IPS DF 6.9 (cell line): ENCODE results near the gene TUBGCP6.

Source experiments
- DNase-seq: peaks from one replicate; pipeline ENCODE4 v3.0.0-alpha.2; 2013; ENCODE audit warnings: low read depth, low spot score
- H3K27ac ChIP-seq: one replicate; pipeline ENCODE4 v1.5.1; 2013; ENCODE audit warnings: low read length, control low read depth
- H3K27me3 ChIP-seq: 2 replicates; pipeline ENCODE4 v1.6.1; 2013; ENCODE audit warnings: mild to moderate bottlenecking, low read length; ENCODE audit not compliant: control insufficient read depth, insufficient read depth
- H3K36me3 ChIP-seq: 2 replicates; pipeline ENCODE4 v1.6.1; 2013; ENCODE audit warnings: low read length; ENCODE audit not compliant: control insufficient read depth, insufficient read depth
- H3K4me1 ChIP-seq: 2 replicates; pipeline ENCODE4 v1.6.1; 2013; ENCODE audit warnings: low read length; ENCODE audit not compliant: control insufficient read depth, insufficient read depth
- H3K4me3 ChIP-seq: 2 replicates; pipeline ENCODE4 v1.5.1; 2013; ENCODE audit warnings: mild to moderate bottlenecking, low read length
- H3K9me3 ChIP-seq: 2 replicates; pipeline ENCODE4 v1.6.1; 2013; ENCODE audit warnings: low read length, inconsistent platforms; ENCODE audit not compliant: control insufficient read depth, insufficient read depth
- WGBS: extraction: QIAGEN DNeasy Blood & Tissue Kit; methylation state at CpG from one replicate; pipeline ENCODE4 v1.1.7; 2013; ENCODE audit warnings: mixed read lengths, missing lambda C conversion rate; ENCODE audit not compliant: insufficient read length, insufficient coverage; 5-methylcytosine and 5-hydroxymethylcytosine counted together

The TUBGCP6 gene

DNA sequence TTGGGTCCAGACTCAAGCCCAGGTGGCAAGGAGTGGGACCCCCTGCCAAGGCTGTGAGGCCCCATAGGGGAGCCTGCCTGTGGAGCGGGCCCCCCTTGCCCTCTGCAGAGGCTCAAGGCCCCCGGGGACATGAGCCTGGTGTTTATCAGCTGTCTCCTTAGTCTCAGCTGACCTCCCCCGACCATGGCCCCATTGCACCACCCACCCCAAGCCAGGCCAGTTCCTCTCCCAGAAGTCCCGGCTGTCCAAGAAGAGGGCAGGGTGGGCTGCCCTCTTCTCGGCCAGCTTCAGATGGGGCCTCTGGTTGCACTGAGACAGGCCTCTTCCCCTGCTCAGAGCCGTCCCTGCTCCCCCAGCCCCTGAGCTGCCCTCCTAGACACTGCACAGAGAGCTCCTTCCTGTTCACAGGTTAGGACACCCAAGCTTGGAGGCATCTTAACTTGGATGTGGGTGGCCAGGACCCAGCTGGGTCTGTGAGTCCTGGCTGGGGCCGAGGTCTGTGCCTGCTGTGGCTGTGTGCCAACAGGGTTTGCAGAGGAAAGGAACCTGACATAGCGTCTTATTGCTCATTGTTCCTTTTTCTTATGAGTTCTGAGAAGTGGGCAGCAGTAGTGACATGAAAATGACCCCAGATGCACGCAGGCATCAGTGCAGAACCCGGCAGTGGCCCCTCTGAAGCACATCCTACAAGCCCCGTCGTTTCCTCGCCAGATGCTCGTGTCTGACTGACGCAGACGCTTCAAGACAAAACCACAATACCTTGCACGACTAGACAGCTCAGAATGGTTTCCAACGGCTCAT lies 53.7 kb downstream of the TUBGCP6 start:
- no peaks in the 10 kb centered on the region for H3K27me3 ChIP-seq
- no peaks in the 10 kb centered on the region for H3K9me3 ChIP-seq
- no peak overlapping the region for H3K27ac ChIP-seq
- no peak overlapping the region for H3K4me3 ChIP-seq
- H3K4me1 ChIP-seq, result peaks cover 4% of the 10 kb centered on the region; the same call in 1 of the 2 replicates
- peaks cover 18% of the 10 kb centered on the region for H3K36me3 ChIP-seq
- DNase-seq, result no peak
- no CpG with 5 or more reads among the region's 18 CpGs for WGBS

DNA sequence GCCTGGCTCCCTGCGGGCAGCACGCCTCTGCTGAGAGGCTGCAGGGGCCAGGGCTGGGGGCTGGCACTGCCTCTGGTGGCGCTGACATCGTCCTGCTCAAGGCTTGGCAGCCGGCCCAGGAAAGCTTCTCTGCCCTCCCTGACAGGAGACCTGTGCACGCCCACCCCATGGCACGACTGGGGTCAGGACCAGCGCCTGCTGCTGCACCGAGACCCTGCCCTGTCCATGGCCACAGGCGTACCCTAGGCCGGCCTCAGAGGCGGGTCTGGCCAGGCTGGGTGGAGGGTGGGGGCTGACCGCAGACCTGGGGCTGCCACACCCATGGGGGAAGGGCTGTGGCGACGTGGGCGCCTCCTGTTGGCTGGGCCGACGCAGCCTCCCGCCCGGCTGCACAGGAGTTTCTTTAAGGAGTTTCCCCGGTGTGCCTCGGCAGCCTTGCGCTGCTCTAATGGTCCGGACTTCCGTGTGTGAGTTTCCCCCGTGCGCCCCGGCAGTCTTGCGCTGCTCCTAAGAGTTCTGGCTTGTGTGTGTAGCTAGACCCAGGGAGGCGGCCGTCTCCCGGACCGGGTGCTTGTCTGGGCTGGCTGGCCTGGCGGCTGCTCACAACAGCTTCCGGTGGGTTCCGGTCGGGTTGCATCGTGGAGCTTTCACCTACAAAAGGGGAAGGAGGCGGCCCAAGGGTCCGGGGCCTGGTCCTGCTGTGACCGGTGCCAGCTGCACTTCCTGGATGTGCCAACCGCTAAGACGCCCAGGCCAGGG lies 54.5 kb downstream of the TUBGCP6 start:
- H3K4me1 ChIP-seq, result peaks cover 4% of the 10 kb centered on the region; the same call in 1 of the 2 replicates
- WGBS, result no CpG with 5 or more reads among the region's 43 CpGs
- DNase-seq, result no peak
- no peaks in the 10 kb centered on the region for H3K27me3 ChIP-seq
- H3K36me3 ChIP-seq, result peaks cover 18% of the 10 kb centered on the region
- no peaks in the 10 kb centered on the region for H3K9me3 ChIP-seq
- H3K4me3 ChIP-seq, result peak overlapping the region; percentile 9; the same call in 1 of the 2 replicates
- no peak overlapping the region for H3K27ac ChIP-seq

DNA sequence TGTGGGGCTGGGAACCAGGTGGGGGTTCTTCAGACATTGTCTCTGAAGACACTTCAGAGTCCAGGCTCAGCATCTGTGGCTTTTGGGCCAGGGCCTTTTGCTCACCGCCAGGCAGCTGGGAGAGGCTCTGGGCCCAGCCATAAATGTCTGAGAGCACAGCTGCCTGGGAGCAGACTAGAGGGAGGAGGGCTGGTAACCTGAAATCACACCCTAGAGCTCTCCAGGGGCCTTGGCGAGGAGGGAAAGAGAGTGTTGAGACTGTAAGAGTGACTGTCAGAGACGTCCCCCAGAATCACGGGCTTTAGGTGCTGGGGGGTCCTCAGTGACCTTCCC lies 55.0 kb downstream of the TUBGCP6 start:
- Histone ChIP-seq H3K27ac (no peak overlapping the region), H3K36me3 (peaks cover 17% of the 10 kb centered on the region), H3K27me3 (no peaks in the 10 kb centered on the region), H3K4me3 (no peak overlapping the region), H3K9me3 (no peaks in the 10 kb centered on the region), H3K4me1 (peaks cover 4% of the 10 kb centered on the region; the same call in 1 of the 2 replicates)
- DNase-seq, result no peak
- no CpG with 5 or more reads among the region's 4 CpGs for WGBS

DNA sequence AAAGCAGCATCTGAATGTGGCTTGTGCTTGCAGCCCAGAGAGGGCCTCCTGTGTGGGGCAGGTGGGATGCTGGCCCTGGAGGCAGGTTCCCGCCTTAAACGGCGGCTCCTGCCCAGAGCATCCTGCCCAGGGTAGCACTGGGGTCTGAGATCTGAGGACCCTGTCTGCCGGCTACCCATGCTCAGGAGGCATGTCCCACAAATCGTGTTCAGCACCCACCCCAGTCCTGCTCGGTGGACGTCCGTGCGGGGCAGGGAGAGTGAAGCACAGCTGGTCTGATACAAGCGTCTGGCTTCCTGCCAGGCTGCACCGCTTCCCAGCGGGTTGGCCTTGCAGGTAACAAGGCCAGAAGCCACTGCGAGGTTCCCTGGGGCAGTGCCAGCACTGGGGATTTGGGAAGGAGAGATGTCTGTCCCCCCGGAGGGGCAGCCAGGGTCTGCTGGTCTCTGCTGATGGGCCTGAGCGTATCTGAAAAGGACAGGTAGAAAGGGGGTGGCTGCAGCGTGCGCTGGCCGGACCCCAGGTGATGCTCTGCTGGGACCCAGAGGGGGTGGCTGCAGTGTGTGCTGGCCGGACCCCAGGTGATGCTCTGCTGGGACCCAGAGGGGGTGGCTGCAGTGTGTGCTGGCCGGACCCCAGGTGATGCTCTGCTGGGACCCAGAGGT lies 55.5 kb downstream of the TUBGCP6 start:
- Histone ChIP-seq H3K27me3 (no peaks in the 10 kb centered on the region), H3K36me3 (peaks cover 12% of the 10 kb centered on the region), H3K9me3 (no peaks in the 10 kb centered on the region), H3K4me3 (no peak overlapping the region), H3K27ac (no peak overlapping the region), H3K4me1 (peaks cover 6% of the 10 kb centered on the region; the same call in 1 of the 2 replicates)
- WGBS, result no CpG with 5 or more reads among the region's 20 CpGs
- DNase-seq, result no peak

DNA sequence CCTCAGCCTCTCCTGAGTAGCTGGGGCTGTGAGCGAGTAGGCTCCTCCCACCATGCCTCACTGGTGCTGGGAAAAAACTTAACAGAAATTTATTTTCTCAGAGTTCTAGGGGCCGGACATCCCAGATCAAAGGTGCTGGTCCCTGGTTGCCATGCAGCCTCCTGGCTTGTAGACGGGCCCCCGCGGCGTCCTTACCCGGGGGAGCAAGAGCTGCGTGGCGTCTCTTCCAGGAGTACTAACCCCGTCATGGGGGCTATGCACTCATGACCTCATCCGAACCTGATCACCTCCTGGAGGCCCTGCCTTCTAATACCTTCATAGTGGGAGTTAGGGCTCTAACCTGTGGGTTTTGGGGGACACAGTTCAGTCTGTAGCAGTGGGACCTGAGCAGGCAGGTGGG lies 56.5 kb downstream of the TUBGCP6 start:
- Histone ChIP-seq H3K36me3 (peaks cover 2% of the 10 kb centered on the region; the same call in 1 of the 2 replicates), H3K27ac (no peak overlapping the region), H3K4me1 (peaks cover 7% of the 10 kb centered on the region)

DNA sequence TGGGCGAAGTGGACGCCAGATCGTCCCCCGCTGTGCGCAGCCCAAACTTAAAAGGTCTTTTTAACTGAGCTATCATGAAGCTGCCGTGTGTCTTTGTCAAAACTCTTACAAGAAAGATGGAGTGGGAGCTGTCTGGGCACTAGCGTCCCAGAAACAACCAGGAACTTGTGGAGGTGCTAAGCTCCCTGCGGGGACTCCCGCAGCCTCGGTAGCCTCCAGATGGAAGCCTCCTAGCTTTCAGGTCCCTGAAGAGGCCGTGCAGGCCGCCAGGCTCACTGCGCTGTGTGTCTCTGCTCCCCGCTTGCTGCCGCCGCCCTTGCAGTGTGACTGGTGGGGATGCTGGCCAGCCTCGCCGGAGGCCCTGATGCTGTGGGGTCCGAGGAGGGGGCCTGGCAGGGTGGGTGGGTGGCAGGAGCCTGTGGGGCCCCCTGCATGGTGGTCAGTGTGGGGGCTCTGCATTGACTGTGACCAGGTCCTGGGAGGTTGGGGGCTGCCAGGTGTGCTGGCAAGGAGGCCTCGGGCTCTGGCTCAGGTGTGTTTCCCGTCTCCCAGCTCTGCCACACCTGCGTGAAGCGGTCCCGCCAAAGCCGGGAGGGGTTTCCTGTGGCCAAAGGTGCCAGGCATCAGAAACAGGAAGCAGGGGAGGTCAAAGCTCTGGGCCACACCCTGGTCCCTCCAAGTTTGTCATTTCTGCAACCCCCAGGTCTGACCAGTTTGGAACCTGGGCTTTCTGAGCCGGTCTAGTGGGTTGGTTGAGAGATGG lies 57.9 kb downstream of the TUBGCP6 start:
- Histone ChIP-seq H3K4me3 (peak overlapping the region; percentile 65; the same call in 1 of the 2 replicates), H3K9me3 (no peaks in the 10 kb centered on the region), H3K4me1 (peaks cover 7% of the 10 kb centered on the region), H3K36me3 (no peaks in the 10 kb centered on the region; the same call in 1 of the 2 replicates), H3K27ac (no peak overlapping the region), H3K27me3 (no peaks in the 10 kb centered on the region)
- DNase-seq, result no peak
- WGBS, result no CpG with 5 or more reads among the region's 26 CpGs

More for the DNA sequence above, 56.5 kb downstream of the TUBGCP6 start:
- H3K9me3 ChIP-seq, result no peaks in the 10 kb centered on the region
- no peaks in the 10 kb centered on the region for H3K27me3 ChIP-seq
- no CpG with 5 or more reads among the region's 11 CpGs for WGBS
- DNase-seq, result no peak
- H3K4me3 ChIP-seq, result no peak overlapping the region

DNA sequence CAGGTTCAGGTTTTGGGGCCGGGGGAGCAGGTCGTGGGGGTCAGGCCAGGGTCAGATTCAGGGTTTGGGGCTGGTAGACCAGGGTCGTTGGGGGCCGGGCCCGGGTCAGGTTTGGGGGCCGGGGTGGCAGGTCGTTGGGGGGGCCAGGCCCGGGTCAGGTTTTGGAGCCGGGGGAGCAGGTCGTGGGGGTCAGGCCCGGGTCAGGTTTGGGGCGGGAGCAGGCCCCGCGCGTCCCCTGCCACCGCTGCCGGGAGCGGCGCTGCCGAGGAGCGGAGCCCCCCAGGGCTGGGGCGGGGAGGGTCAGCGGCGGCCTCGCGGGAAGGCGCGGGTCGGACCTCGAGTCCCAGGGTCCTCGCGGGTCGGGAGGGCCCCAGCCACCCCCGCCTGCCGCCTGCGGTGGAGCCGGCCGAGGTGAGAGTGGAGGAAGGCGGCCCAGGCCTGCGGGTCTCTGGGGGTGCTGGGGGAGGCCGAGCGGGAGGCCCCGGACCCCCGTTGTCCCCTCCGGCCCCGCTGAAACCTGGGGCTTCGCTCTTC lies 58.6 kb downstream of the TUBGCP6 start:
- H3K4me3 ChIP-seq, result peak overlapping the region; percentile 65
- no peaks in the 10 kb centered on the region for H3K9me3 ChIP-seq
- H3K27me3 ChIP-seq, result no peaks in the 10 kb centered on the region
- no CpG with 5 or more reads among the region's 47 CpGs for WGBS
- DNase-seq, result no peak
- H3K27ac ChIP-seq, result no peak overlapping the region
- H3K4me1 ChIP-seq, result peaks cover 7% of the 10 kb centered on the region
- H3K36me3 ChIP-seq, result no peaks in the 10 kb centered on the region; the same call in 1 of the 2 replicates

DNA sequence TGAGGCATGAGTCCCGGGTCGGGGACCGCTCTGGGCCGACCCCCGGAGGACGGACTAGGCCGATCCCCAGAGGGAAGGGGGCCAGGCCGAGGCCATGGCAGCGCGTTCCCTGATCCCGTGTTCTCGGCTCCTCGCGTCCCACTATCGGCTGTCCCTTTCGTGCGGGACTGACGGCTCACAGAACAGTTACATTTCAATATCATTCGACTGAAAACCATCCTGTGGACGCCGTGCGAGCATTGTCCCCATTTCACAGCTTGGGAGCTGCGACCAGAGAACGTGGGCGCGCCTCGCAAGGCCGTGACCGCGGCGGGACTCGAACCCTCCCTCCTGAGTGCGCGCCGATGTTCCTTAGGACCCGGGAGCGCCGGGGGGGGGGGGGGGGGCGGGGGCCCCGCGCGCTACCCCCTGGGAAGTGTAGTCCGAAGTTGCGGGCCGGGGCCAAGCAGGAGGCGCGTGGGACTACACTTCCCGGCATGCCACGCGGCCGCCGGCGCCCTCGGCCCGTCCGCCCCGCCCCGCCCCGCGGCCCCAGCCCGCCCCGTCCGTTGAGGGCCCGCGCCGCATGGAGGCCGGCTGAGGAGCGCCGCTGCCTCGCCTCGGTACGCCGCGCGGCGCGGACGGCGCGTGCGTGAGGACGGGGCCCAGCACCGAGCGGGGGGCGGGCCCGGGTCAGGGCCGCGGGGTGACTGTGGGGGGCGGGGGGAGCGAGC lies 59.3 kb downstream of the TUBGCP6 start, which contains the start of gene TRABD:
Gene TRABD (plus strand): TSS at position 539 of the 713 bp plus-strand sequence. CDS start 7,148 bp downstream, outside the sequence.
- Histone ChIP-seq H3K4me1 (peaks cover 7% of the 10 kb centered on the region), H3K4me3 (peak within 1 kb of the TSS; percentile 65)
- no CpG with 5 or more reads among the region's 90 CpGs for WGBS

DNA sequence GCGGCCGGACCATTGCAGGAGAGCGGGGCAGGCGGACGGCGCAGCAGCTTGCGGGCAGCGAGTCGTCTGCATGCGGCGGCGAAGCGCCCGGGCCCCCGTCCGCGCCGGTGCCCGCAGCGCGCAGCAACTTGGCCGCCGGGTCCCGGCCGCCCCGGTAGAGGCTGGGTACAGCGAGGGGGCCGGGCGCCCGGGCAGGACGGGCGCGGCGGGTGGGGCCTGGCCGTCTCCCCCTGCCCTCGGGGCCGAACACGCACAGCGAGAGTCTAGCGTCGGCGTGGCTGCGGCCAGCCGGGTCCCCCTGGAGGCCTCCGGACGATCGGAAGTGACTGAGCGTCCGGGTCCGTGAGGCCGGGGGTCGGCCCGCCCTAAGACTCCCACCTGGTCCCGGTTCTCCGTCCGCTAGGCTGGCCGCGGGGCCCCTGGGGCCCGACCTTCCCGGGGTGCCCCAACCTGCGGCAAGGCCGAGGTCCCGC lies 59.9 kb downstream of the TUBGCP6 start:
- Histone ChIP-seq H3K36me3 (no peaks in the 10 kb centered on the region; the same call in 1 of the 2 replicates), H3K4me3 (peak overlapping the region; percentile 42; the same call in 1 of the 2 replicates), H3K9me3 (no peaks in the 10 kb centered on the region), H3K4me1 (peaks cover 4% of the 10 kb centered on the region), H3K27ac (no peak overlapping the region), H3K27me3 (no peaks in the 10 kb centered on the region)
- no CpG with 5 or more reads among the region's 63 CpGs for WGBS
- no peak for DNase-seq

More for the DNA sequence above, 59.3 kb downstream of the TUBGCP6 start, which contains the start of gene TRABD:
- no peaks in the 10 kb centered on the region; the same call in 1 of the 2 replicates for H3K36me3 ChIP-seq
- no peak within 1 kb of the TSS for H3K27ac ChIP-seq
- DNase-seq, result peak; percentile 57
- no peaks in the 10 kb centered on the region for H3K9me3 ChIP-seq
- no peaks in the 10 kb centered on the region for H3K27me3 ChIP-seq
